IMR-90 (cell line): ENCODE measurements around the gene UBE2N. TPM values are rescaled to one million over a fixed set of nuclear protein-coding genes. Genes with fewer than 3 reads are reported as not detected.

Experiments used
- ATAC-seq: fragments of 200-7000 bp; cut with Tn5 transposase; 2 replicates; pipeline ENCODE4 v1.9.1; 2020; ENCODE audit warnings: low read depth, mild to moderate bottlenecking, moderate library complexity
- BruUV-seq: library from RNA; stranded (reverse); fragments of 400-500 nt; replicated peaks from 2 replicates; lab custom pipeline; 2021; lab: Mats Ljungman, UMichigan
- CTCF ChIA-PET: fragments of 300-600 bp; formaldehyde crosslinking; extraction: SDS; loops from one replicate; lab custom pipeline; 2021; ENCODE audit warnings: antibody characterized with exemption; lab: Yijun Ruan, JAX
- POLR2A ChIA-PET: fragments of 300-600 bp; sonication (Branson Sonifier 250); formaldehyde crosslinking; loops from one replicate; lab custom pipeline; 2022; ENCODE audit warnings: antibody characterized with exemption; ENCODE audit not compliant: unreplicated experiment; lab: Charles Lee
- DNase-seq: peaks from one replicate; pipeline ENCODE4 v3.0.0; 2013
- H2AFZ ChIP-seq: replicated peaks from 2 replicates; pipeline ENCODE3; 2013; ENCODE audit warnings: low read length, mild to moderate bottlenecking; ENCODE audit not compliant: poor library complexity
- H2AK5ac ChIP-seq: 2 replicates; pipeline ENCODE4 v1.6.1; 2013; ENCODE audit warnings: low read depth, low read length, inconsistent platforms
- H2AK9ac ChIP-seq: replicated peaks from 2 replicates; pipeline ENCODE3; 2013; ENCODE audit warnings: mild to moderate bottlenecking, low read depth, low read length, moderate library complexity; ENCODE audit not compliant: poor library complexity
- H2BK120ac ChIP-seq: 2 replicates; pipeline ENCODE4 v1.6.1; 2013; ENCODE audit warnings: low read depth, low read length, inconsistent platforms
- H2BK15ac ChIP-seq: 3 replicates; pipeline ENCODE4 v1.6.1; 2013; ENCODE audit warnings: low read depth, low read length, inconsistent platforms
- H2BK20ac ChIP-seq: 2 replicates; pipeline ENCODE4 v1.6.1; 2013; ENCODE audit warnings: low read depth, mild to moderate bottlenecking, inconsistent platforms, low read length, moderate library complexity
- H2BK5ac ChIP-seq: 2 replicates; pipeline ENCODE4 v1.6.1; 2013; ENCODE audit warnings: mild to moderate bottlenecking, low read depth, low read length, inconsistent platforms; ENCODE audit not compliant: poor library complexity, severe bottlenecking
- H3K14ac ChIP-seq: replicated peaks from 2 replicates; pipeline ENCODE4 v1.6.1; 2013; ENCODE audit warnings: low read depth, low read length, inconsistent platforms
- H3K18ac ChIP-seq: 2 replicates; pipeline ENCODE4 v1.6.1; 2013; ENCODE audit warnings: low read depth, low read length, control low read depth
- H3K23ac ChIP-seq: 2 replicates; pipeline ENCODE4 v1.6.1; 2013; ENCODE audit warnings: low read depth, low read length, inconsistent platforms
- H3K27ac ChIP-seq: 2 replicates; pipeline ENCODE4 v1.5.1; 2013; ENCODE audit warnings: mild to moderate bottlenecking, control low read depth, low read length; ENCODE audit not compliant: insufficient read depth
- H3K27me3 ChIP-seq: 2 replicates; pipeline ENCODE4 v1.6.1; 2013; ENCODE audit warnings: low read length; ENCODE audit not compliant: control insufficient read depth, insufficient read depth
- H3K36me3 ChIP-seq: 2 replicates; pipeline ENCODE4 v1.6.1; 2013; ENCODE audit warnings: low read length, mixed read lengths; ENCODE audit not compliant: control insufficient read depth, insufficient read depth
- H3K4ac ChIP-seq: 2 replicates; pipeline ENCODE4 v1.6.1; 2013; ENCODE audit warnings: low read depth, low read length, inconsistent platforms
- H3K4me1 ChIP-seq: 2 replicates; pipeline ENCODE4 v1.6.1; 2013; ENCODE audit warnings: low read length, mixed read lengths; ENCODE audit not compliant: control insufficient read depth, insufficient read depth
- H3K4me2 ChIP-seq: 2 replicates; pipeline ENCODE4 v1.6.1; 2013; ENCODE audit warnings: low read depth, mild to moderate bottlenecking, control low read depth, low read length, moderate library complexity
- H3K4me3 ChIP-seq: 2 replicates; pipeline ENCODE4 v1.5.1; 2013; ENCODE audit warnings: low read depth, mild to moderate bottlenecking, control low read depth, low read length, moderate library complexity; ENCODE audit not compliant: insufficient read depth
- H3K56ac ChIP-seq: 2 replicates; pipeline ENCODE4 v1.6.1; 2013; ENCODE audit warnings: low read length, inconsistent platforms; ENCODE audit not compliant: insufficient read depth; ENCODE audit errors: extremely low read depth
- H3K79me1 ChIP-seq, 2 experiments: 2 replicates each; pipeline ENCODE4 v1.6.1; 2013; ENCODE audit warnings: low read length in 2 of 2, inconsistent platforms in 1 of 2, low read depth in 1 of 2
- H3K9ac ChIP-seq: 2 replicates; pipeline ENCODE4 v1.6.1; 2013; ENCODE audit warnings: low read depth, low read length, control low read depth
- H3K9me1 ChIP-seq: 2 replicates; pipeline ENCODE4 v1.6.1; 2013; ENCODE audit warnings: low read length, inconsistent platforms; ENCODE audit not compliant: insufficient read depth
- H3K9me3 ChIP-seq: 2 replicates; pipeline ENCODE4 v1.6.1; 2013; ENCODE audit warnings: low read length; ENCODE audit not compliant: control insufficient read depth, insufficient read depth
- H4K20me1 ChIP-seq: 2 replicates; pipeline ENCODE4 v1.6.1; 2013; ENCODE audit warnings: low read length, inconsistent platforms; ENCODE audit not compliant: insufficient read depth
- H4K5ac ChIP-seq: 2 replicates; pipeline ENCODE4 v1.6.1; 2013; ENCODE audit warnings: mild to moderate bottlenecking, low read depth, low read length, control low read depth
- H4K8ac ChIP-seq, 2 experiments: 2 replicates each; pipeline ENCODE4 v1.6.1; 2013; ENCODE audit warnings: low read depth in 2 of 2, low read length in 2 of 2, control low read depth in 1 of 2, inconsistent platforms in 1 of 2
- H4K91ac ChIP-seq: 2 replicates; pipeline ENCODE4 v1.6.1; 2013; ENCODE audit warnings: low read depth, low read length, inconsistent platforms; ENCODE audit not compliant: insufficient read depth
- CEBPB ChIP-seq: IDR thresholded peaks from 2 replicates; pipeline ENCODE4 v1.6.1; 2012; ENCODE audit warnings: low read depth, low read length, improper control_type of control experiment
- CHD1 ChIP-seq: IDR thresholded peaks from 2 replicates; pipeline ENCODE4 v1.6.1; 2012; ENCODE audit warnings: low read depth, low read length, improper control_type of control experiment
- CTCF ChIP-seq: conservative IDR thresholded peaks from 2 replicates; pipeline ENCODE4 v1.5.1; 2012; ENCODE audit warnings: mild to moderate bottlenecking, low read depth, low read length, improper control_type of control experiment
- FOS ChIP-seq: fragments of 150-350 bp; IDR thresholded peaks from 2 replicates; pipeline ENCODE4 v1.6.1; 2016; ENCODE audit warnings: low read depth, low read length
- POLR2A ChIP-seq: IDR thresholded peaks from 2 replicates; pipeline ENCODE4 v1.6.1; 2012; ENCODE audit warnings: mild to moderate bottlenecking, low read depth, low read length
- RAD21 ChIP-seq: IDR thresholded peaks from 2 replicates; pipeline ENCODE4 v1.6.1; 2012; ENCODE audit warnings: low read length, improper control_type of control experiment
- USF2 ChIP-seq: fragments of 150-350 bp; IDR thresholded peaks from 2 replicates; pipeline ENCODE4 v1.6.1; 2017; ENCODE audit warnings: mild to moderate bottlenecking, antibody characterized with exemption, low read length, low read depth
- WGBS, 2 experiments: methylation state at CpG; one replicate each; pipeline versions ENCODE4 v1.1.5 to v1.1.7; 2013; ENCODE audit warnings: missing lambda C conversion rate in 2 of 2; ENCODE audit not compliant: insufficient read length in 1 of 2; ENCODE audit errors: extremely low coverage in 2 of 2; 5-methylcytosine and 5-hydroxymethylcytosine counted together
- dilution Hi-C: fragments of 300-500 bp; cut with HindIII; formaldehyde crosslinking; loops from one replicate; pipeline ENCODE4 v1.14.3; 2018; ENCODE audit warnings: low sequenced_read_pairs; ENCODE audit not compliant: unreplicated experiment
- in situ Hi-C: fragments of 300-500 bp; cut with MboI; formaldehyde crosslinking; loops from 3 replicates; pipeline ENCODE4 v1.14.3; 2019; ENCODE audit warnings: low sequenced_read_pairs, inconsistent platforms, mixed read lengths
- intact Hi-C: fragments of 100-400 bp; cut with micrococcal nuclease; formaldehyde crosslinking; loops from 2 replicates; pipeline ENCODE4 v1.10.0; 2022
- polyA plus RNA-seq, 3 experiments: library from polyadenylated mRNA; depleted of rRNA; stranded (reverse); fragments of >200 nt; gene quantifications; 2 replicates each; pipeline ENCODE4 v1.2.3, GENCODE V29; 2012; ENCODE audit warnings: low replicate concordance in 1 of 3
- total RNA-seq: library from RNA; depleted of rRNA; stranded (reverse); fragments of >200 nt; gene quantifications from 2 replicates; pipeline ENCODE4 v1.2.3, GENCODE V29; 2012

Gene UBE2N
- total and polyA plus RNA-seq, 2 of the 4 experiments (the other 2 are of a cell fraction), result 64.5 to 103 TPM

- ATAC-seq (no peak), DNase-seq (no peak)
- no peak overlapping the region for H3K4me2 ChIP-seq
- H3K4me1 ChIP-seq, result no peaks in the 10 kb centered on the region
- H4K91ac ChIP-seq, result no peak overlapping the region
- no peak for TF ChIP-seq CTCF
- TF ChIP-seq CEBPB, result no peak
- TF ChIP-seq RAD21, result no peak
- no peak for TF ChIP-seq POLR2A
- TF ChIP-seq FOS, result no peak
- TF ChIP-seq CHD1, result no peak
- TF ChIP-seq USF2, result no peak
- no peaks in the 10 kb centered on the region for H3K9me3 ChIP-seq
- H3K79me1 ChIP-seq, result no peaks in the 10 kb centered on the region
- no peaks in the 10 kb centered on the region for H3K27me3 ChIP-seq
- no peak overlapping the region for H2BK120ac ChIP-seq
- no peak overlapping the region for H2AK5ac ChIP-seq
- H4K8ac ChIP-seq, result no peak overlapping the region
- no peak overlapping the region for H3K14ac ChIP-seq
- no peak overlapping the region for H2BK20ac ChIP-seq
- WGBS, 2 experiments, result 60% methylated on average over 3 of the region's 6 CpGs; no CpG with 5 or more reads in 1 of the 2 experiments
- dilution Hi-C loops (no loop called here), intact Hi-C loops (no loop called here), in situ Hi-C loops (no loop called here)
- no peaks in the 10 kb centered on the region for H3K36me3 ChIP-seq
- H3K18ac ChIP-seq, result no peak overlapping the region
- H3K4me3 ChIP-seq, result no peak overlapping the region
- H3K27ac ChIP-seq, result no peak overlapping the region
- H4K20me1 ChIP-seq, result no peaks in the 10 kb centered on the region; the same call in 1 of the 2 replicates
- H3K56ac ChIP-seq, result no peak overlapping the region
- H2BK5ac ChIP-seq, result no peak overlapping the region
- H2BK15ac ChIP-seq, result no peak overlapping the region
- H3K9me1 ChIP-seq, result no peaks in the 10 kb centered on the region
- BruUV-seq, result no TSS peak
- no peak overlapping the region for H2AK9ac ChIP-seq
- H2AFZ ChIP-seq, result no peak overlapping the region
- no peak overlapping the region for H4K5ac ChIP-seq
- ChIA-PET CTCF (interaction anchor here (0.7 to 1.0 kb wide), 3 partner anchors 10 to 736 kb away, joined by 3 to 10 read pairs (median 7); no protein-coding TSS in a partner anchor), POLR2A (no interaction called here)
- no peak overlapping the region for H3K4ac ChIP-seq
- H3K23ac ChIP-seq, result no peak overlapping the region
- H3K9ac ChIP-seq, result no peak overlapping the region
These were observed 18.3 kb upstream of the UBE2N start for GRCh38 chr12:93460003-93460402.
